ENCODE data around the gene BRAF.
"Not testable (repeated sequence)": the region's sequence is repeated elsewhere in the genome, so short reads cannot be mapped to it uniquely, and the experiment has no call there.

The BRAF gene

DNA sequence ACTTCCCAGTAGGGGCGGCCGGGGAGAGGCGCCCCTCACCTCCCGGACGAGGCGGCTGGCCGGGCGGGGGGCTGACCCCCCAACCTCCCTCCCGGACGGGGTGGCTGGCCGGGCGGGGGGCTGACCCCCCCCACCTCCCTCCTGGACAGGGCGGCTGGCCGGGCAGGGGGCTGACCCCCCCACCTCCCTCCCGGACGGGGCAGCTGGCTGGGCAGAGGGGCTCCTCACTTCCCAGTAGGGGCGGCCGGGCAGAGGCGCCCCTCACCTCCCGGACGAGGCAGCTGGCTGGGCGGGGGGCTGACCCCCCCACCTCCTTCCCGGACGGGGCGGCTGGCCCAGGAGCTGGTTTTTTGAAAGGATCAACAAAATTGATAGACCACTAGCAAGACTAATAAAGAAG, 161.6 kb downstream of the BRAF start:
- not testable (repeated sequence) for DNase-seq

DNA sequence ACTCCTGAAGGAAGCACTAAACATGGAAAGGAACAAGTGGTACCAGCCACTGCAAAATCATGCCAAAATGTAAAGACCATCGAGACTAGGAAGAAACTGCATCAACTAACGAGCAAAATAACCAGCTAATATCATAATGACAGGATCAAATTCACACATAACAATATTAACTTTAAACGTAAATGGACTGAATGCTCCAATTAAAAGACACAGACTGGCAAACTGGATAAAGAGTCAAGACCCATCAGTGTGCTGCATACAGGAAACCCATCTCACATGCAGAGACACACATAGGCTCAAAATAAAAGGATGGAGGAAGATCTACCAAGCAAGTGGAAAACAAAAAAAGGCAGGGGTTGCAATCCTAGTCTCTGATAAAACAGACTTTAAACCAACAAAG, 163.4 kb downstream of the BRAF start:
- not testable (repeated sequence) for DNase-seq

DNA sequence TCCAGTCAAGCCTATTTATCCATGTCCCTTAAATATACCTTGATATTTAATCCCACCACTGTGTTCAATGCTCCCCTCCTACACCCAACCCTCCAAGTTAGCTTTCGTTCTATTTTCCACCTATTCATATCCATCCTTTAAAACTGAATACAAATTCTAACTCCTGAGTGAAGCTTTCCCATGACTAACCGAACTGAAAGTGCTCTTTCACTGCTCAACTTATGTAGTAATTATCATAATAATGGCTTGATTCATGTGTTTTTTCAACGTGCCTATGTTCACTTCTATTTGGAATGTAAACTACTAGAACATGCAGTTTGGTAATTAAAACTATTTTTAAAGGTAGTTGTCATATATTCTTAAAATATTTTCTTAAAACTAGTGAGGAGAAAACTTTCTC, 170.2 kb downstream of the BRAF start:
- DNase-seq: no peak

DNA sequence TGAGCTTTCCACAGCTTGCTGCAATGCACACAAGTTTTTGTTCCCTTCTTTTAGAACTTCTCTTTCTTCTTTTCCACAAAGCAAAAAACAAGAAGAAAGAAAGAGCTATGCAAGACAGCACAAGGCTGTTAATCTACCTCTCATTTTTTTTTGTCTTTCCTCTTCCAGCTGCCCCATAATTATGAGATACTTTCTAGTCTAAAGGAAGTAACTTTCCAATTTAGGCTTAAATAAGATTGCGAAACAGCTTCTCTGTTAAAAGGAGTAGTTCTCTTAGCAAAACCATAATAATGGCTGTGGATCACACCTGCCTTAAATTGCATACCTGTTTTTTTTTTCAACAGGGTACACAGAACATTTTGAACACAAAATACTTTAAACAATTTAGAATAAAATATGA, 172.2 kb downstream of the BRAF start:
- no peak for DNase-seq

DNA sequence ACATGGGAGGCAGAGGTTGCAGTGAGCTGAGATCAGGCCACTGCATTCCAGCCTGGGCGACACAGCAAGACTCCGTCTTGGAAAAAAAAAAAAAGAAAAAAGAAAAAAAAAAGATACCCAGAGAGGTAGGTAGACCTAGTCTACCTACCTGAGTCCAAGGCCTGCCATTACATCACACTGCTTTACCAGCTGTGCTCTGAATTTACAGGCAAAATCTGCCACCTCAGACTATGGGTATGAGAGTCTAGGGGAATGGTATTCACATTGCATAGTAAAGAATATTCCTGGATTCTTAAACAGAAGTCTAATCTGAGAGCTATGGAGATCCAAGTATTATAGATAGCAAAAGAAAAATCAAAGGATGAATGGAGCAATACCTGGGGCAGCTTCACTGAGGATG, 178.0 kb downstream of the BRAF start:
- no peak for DNase-seq

DNA sequence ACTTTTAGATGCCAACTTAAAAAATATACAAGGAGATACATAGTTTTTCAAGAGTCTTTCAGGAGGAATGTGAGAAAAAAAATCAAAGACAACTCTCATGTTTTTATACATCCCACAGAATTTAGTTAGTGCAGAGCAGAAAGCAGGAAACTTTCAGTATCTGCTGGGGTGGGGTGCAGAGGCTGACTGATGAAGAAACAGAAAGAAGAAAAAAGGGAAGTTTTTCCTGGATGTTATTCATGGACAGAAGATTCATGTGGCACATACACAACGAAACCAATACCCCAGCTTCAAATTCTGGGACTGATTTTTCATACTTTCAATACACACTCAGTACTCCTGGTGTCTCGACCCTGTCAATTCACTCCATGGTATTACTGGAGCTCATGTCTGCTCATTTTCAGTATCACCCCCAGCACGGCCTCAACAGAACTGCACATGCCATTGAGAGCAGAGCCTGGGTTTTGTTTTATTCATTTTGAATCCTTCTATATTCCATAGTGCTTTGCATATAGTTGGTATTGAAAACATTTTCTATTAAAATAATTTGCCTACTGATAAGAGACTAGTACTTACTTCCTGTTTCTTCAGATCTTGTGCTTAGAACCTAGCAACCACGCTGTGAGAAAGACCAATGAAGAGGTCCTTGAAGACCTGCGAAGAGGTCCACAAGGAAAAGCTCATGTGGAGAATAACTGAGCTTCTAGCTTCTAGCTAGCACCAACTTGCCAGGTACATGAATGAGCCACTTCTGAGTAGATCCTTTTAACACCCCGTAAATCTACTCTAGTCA, 179.3 kb downstream of the BRAF start:
- no peak for DNase-seq

DNA sequence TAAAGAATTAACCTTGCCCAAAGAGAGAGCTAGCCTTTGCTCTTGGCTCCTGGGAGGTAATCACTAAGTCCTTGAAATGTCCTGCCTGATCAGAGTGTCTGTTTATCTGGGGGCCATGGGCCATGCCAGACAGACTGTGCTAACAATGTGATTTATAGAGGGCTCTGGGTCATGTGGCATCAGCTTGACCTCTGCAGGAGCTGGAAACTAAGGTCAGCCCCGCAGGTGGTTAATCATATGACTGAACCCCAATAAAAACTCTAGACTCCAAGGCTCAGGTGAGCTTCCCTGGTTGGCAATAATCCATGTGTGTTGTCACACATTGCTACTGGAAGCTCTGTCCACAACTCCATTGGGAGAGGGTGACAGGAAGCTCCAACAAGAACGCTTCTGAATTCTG, 180.7 kb downstream of the BRAF start:
- DNase-seq: no peak

DNA sequence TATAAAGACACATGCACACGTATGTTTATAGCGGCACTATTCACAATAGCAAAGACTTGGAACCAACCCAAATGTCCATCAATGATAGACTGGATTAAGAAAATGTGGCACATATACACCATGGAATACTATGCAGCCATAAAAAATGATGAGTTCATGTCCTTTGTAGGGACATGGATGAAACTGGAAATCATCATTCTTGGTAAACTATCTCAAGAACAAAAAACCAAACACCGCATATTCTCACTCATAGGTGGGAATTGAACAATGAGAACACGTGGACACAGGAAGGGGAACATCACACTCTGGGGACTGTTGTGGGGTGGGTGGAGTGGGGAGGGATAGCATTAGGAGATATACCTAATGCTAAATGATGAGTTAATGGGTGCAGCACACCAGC, 181.5 kb downstream of the BRAF start:
- not testable (repeated sequence) for DNase-seq

DNA sequence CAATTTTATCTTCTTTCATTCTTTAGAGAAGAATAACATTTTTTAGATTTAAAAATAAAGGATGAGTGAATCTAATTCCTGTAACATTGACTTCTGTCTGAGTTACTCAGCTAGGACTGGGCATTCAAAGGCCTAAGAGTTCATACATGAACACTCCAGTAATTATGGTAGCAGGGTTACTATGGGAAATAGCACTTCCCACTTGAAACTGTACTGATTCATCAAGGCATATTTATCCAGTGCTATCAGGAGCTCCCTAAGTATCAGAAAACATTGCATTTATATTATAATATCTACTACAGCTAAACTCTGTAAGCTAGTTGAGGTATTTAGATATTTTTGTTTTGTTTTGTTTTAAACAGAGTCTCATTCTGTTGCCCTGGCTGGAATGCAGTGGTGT, 186.4 kb downstream of the BRAF start:
- DNase-seq: no peak

DNA sequence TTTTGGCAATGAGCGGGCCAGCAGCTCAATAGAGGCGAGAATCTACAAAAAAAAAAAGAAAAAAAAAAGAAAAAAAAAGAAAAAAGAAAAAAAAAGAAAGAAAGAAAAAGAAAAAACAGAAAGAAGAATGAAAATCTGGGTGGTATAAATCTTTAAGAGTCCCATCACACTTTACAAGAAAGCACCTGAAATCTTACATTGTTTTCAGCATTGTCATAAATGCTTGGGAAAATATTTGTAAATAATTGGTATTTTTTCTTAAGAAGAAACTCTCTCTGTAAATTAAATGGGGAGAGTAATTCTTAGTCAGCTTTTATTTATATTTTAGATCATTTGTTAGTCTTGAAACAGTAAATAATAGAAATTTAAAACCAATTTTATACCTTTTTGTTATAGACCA, 190.0 kb downstream of the BRAF start:
- no peak for DNase-seq

DNA sequence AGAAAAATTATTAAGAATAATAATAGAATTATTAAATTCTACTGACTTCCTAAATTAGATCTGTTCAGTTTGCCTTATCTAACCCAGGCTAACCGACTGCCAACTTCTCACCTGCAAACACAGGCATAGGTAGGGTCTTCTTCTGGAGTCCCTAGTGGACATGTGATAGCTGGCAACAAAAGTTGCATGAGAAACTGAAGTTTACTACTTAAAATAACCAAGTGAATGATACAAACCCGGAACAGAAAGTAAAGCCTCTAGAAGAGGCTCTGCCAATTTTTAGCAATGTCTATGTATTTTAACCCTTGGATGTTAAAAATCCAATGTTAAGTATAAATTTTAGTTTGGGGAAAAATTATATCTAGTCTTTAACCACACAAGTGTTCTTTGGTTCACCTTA, 190.6 kb downstream of the BRAF start:
- DNase-seq: no peak

DNA sequence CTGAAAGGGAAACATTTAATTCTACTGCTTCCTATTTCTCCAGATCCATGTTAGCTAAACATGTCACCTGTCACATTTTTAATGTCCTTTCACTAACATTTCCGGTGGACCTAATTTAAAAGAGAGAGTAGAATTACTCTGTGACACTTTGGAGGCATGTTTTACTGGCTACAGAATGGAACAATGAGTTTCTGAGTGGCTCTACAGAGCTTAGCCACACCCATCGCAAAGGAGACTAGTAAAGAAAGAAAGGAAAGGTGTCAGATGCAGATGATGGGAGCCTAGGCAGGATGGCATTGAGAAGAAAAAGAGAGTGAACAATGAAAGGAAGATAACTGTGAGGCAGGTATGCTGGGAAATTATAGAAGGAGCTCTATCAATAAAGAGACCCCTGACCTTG, 192.3 kb downstream of the BRAF start:
- no peak for DNase-seq

DNA sequence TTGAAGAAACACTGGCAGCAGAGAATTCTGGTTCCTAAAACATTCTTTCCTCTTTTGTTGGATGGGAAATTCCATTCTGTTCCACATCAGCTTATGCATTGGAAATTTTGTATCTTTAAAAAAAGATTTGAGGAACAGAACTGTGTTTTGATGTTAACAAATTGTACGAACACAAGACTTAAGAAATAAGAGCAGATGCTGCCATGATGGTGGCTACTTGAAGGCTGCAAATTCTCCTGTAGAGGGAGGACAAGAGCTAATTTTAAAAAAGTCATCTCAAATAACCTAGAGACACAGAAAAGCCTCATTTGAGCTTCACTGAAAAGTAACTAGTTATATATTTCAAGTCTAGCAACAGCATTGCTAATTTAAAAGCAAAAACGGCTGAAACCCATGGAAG, 198.4 kb downstream of the BRAF start:
- no peak for DNase-seq

DNA sequence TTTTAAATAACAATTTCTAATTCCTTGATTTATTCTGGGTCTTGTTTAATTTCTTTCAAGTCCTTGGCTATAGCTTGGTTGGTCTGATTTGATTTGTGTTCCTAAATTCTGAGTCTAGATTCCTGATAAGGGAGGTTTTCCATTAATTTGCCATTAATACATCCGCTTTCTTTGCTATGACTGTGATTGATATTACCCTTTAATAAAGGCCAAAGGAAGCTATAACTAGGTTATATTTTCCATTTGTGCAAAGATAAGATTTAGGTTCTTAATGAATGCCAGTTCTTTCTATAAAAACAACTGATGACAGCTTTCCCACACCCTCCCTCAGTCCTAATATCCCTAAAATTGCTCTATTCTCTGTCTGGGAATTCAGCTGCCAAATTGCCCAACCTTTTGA, 200.0 kb downstream of the BRAF start:
- no peak for DNase-seq

DNA sequence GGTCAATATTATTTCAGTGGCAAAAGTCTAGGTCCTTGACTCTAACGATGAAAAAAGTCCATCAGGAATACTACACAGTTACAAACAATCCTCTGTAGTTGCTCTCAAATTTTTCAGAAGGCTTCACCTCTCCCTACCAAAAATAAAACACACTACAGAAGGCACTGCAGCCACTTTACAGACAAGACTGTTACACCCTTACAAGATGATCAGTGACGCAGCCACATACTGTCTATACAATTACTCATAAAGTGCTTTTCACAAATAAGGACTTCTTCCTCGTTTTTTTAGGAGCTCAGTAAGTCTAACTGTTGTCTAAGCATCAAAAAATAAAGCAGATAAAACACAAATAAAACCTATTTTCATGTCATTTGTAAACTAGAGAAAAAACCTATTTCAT, 201.2 kb downstream of the BRAF start:
- DNase-seq: no peak

DNA sequence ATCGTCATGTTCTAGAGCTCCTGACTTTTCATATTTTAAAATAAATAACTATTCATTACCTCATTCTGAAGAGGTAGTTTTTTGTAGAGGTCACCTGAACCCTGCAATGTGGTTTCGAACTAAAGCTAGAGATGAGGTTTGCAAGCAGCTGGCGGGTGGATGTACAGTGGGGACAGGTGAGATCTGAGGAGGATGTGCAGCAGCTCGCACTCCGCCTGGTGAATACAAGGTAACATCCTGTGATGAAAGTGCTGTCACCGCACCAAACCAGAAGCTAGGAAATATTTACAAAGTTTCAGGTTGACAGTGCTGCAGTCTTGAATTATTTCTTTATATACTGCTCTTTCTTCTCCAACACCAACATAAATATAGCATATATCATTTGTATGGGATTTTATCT, 201.7 kb downstream of the BRAF start:
- no peak for DNase-seq

DNA sequence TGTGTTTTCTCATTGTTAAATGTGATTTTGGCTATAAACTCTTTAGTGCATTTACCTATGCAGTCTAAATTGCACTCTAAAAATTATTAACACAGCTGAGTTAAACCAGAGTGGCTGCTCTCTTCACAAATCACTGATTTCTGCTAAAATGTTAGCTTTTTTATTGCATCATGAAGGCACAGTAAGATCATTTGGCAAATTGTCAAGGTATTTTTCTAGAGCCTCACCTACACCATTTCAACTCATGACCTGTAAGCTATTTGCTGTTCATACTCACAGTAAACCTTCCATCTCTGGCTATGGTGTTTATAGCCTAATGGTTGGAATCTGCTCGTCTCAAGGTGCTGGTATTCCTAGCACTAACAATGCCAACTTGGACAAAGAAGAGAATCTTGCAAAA, 202.5 kb downstream of the BRAF start:
- no peak for DNase-seq

DNA sequence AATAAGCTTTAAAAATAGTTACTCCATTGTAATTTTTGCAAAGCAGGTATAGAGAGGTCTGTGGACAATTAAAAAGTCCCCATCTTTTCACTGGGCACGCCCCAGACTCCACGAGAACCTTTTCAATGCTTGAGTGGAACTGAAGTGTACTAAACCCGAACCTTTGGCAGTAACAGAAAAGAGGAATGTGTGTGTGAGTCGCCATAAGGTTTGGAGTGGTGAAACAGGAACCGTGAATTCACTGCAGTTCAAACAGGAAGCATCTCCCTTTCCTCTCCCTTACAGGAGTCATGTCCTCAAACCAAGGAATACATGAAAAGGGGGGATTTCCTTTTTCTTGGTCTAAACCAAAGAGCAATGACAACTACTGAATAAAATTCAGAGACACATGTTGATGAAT, 205.0 kb downstream of the BRAF start:
- no peak for DNase-seq

DNA sequence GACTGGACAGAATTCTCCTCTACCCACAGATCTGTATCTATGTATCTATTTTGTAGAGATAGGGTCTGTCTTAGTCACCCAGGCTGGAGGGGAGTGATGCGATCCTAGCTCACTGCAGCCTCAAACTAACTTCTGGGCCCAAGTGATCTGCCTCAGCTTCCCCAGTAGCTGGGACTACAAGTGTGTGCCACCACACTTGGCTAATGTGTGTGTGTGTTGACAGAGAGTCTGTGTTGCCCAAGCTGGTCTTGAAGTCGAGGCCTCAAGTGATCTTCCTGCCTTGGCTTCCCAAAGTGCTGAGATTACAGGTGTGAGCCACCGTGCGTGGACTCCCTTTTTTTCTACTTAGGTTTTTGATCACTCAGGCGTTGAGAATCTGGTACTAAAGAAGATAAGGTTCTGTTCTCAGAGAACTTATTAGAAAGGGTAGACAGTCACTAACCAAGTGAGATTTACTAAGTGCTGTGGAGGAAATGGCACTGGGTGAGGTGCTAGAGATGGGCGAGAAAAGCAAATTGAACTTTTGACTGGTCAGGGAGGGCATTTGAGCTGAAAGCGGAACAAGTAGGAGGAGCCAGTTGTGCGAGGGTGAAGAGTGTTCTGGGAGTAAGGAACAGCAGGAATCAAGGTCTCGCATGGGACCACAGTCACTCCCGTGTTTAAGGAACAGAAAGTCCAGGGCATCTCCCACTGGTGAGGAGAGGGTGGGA, 210.2 kb downstream of the BRAF start:
- DNase-seq: no peak

DNA sequence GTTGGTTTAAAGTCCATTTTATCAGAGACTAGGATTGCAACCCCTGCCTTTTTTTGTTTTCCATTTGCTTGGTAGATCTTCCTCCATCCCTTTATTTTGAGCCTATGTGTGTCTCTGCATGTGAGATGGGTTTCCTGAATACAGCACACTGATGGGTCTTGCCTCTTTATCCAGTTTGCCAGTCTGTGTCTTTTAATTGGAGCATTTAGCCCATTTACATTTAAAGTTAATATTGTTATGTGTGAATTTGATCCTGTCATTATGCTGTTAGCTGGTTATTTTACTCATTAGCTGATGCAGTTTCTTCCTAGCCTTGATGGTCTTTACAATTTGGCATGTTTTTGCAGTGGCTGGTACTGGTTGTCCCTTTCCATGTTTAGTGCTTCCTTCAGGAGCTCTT, 212.3 kb downstream of the BRAF start:
- DNase-seq: not testable (repeated sequence)

DNA sequence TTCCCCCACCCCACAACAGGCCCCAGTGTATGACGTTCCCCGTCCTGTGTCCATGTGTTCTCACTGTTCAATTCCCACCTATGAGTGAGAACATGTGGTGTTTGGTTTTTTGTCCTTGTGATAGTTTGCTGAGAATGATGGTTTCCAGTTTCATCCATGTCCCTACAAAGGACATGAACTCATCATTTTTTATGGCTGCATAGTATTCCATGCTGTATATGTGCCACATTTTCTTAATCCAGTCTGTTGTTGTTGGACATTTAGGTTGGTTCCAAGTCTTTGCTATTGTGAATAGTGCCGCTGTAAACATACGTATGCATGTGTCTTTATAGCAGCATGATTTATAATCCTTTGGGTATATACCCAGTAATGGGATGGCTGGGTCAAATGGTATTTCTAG, 216.0 kb downstream of the BRAF start:
- DNase-seq: not testable (repeated sequence)

DNA sequence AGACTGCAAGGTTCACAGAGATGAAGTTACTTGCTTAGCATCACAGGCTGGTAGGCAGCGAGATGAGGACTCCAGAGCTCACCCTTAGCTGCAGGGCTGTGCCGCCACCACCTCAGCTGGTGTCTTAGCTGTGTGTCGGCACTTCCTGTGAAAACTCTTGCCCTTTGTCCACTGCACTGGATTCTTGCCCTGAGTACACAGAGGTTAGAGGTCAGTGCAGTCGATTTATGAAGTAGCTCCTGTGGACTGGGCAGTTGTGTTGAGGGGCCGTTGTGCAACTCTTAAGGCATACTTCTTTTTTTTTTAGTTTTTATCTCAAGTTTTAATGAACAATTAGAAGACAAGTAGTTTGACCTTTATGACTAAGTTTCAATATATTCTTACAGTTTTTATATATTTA, 217.6 kb downstream of the BRAF start:
- DNase-seq: no peak

DNA sequence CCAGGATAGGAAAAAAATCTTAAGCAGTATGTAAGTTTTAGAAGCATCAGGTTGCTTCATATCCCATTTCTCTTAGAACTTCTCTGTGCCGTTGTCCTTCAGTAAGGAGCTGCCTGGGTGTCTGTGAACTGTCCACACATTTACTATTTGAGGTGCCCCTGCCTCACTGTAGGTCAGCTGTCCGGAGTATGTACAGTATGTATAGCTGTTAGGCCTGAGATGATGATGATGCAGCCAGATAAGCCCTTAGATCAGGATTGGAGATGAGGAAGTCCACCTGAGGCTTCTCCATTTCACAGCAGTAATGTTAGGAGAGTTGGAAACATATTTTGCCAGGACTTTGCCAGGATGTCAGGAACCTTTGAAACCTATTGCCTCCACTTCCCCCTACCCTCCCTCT, 220.5 kb downstream of the BRAF start:
- no peak for DNase-seq

DNA sequence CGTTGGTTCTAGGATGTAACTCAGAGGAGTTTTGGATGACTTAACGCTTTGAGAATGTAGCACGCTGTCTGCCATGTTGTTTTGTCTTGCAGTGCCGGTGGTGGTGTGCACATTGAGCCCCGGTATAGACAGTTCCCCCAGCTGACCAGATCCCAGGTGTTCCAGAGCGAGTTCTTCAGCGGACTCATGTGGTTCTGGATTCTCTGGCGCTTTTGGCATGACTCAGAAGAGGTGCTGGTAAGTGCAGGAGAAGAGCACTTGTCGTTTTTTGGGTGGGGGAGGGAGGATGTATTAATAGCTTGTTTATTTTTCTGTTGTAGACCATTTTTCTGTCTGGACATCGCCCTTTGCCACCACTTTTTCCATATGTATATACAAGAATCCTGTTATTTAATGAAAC, 222.0 kb downstream of the BRAF start:
- DNase-seq: no peak

DNA sequence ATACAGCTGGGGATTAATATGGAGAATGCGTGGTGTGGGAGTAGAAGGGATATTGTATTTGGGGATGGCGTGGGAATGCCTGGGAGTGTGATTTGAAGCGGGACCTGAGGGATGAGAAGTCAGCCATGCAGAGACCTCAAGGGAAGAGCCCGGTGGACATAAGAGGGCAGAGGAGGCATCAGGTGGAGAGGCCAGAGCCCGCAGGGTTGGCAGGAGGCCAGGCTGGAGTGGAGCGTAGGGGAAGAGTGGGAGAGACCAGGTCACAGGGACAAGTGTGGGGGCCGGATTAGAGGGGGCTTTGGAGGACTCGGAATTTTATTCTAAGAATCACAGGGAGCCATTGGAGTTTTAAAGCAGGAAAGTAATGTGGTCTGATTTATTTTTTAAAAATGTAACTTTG, 226.3 kb downstream of the BRAF start:
- no peak for DNase-seq

Data from NCI-H146 (cell line).